GM12878 (cell line): ENCODE measurements around the gene EME2. TPM values are rescaled to one million over a fixed set of nuclear protein-coding genes. Genes with fewer than 3 reads are reported as not detected.

Experiments used
- ATAC-seq: fragments of 200-7000 bp; cut with Tn5 transposase; 3 replicates; pipeline ENCODE4 v1.9.1; 2020; ENCODE audit warnings: mild to moderate bottlenecking, moderate library complexity
- BruUV-seq: library from RNA; stranded (reverse); fragments of 400-500 nt; replicated peaks from 2 replicates; lab custom pipeline; 2021; lab: Mats Ljungman, UMichigan
- CTCF ChIA-PET: fragments of 300-600 bp; sonication (Branson Sonifier 250); formaldehyde crosslinking; extraction: SDS; loops from one replicate; lab custom pipeline; 2021; ENCODE audit warnings: inconsistent platforms; lab: Yijun Ruan, JAX
- POLR2A ChIA-PET: fragments of 350-600 bp; formaldehyde crosslinking; extraction: SDS; loops from one replicate; lab custom pipeline; 2021; ENCODE audit warnings: inconsistent platforms; lab: Charles Lee
- RAD21 ChIA-PET: fragments of 300-600 bp; sonication (Branson Sonifier 250); formaldehyde crosslinking; loops from one replicate; lab custom pipeline; 2023; ENCODE audit warnings: antibody characterized with exemption; ENCODE audit not compliant: unreplicated experiment; lab: Charles Lee
- SMC1A ChIA-PET: fragments of 300-600 bp; sonication (Branson Sonifier 250); formaldehyde crosslinking; loops from one replicate; lab custom pipeline; 2023; ENCODE audit not compliant: unreplicated experiment, uncharacterized antibody; lab: Charles Lee
- DNase-seq: peaks from one replicate; pipeline ENCODE4 v3.0.0-alpha.2; 2011; ENCODE audit warnings: low read depth, low spot score
- FAIRE-seq: peaks from 3 replicates; lab custom pipeline; 2011; peaks lifted over from hg19 to GRCh38; lab: Jason Lieb, UNC
- H2AFZ ChIP-seq: 2 replicates; pipeline ENCODE4 v1.6.0; 2011; ENCODE audit warnings: low read depth, low read length, control low read depth; ENCODE audit not compliant: control insufficient read depth
- H3K27ac ChIP-seq: 2 replicates; pipeline ENCODE4 v1.5.1; 2011; ENCODE audit warnings: control low read depth; ENCODE audit not compliant: control insufficient read depth, insufficient read depth
- H3K27me3 ChIP-seq, 2 experiments: replicated peaks in 1 of 2; 2 replicates each; pipeline versions ENCODE4 v1.6.0 to v1.6.1; 2011; ENCODE audit warnings: low read length in 1 of 2; ENCODE audit not compliant: control insufficient read depth in 2 of 2, insufficient read depth in 2 of 2
- H3K36me3 ChIP-seq, 2 experiments: 2 replicates each; pipeline ENCODE4 v1.5.1; 2011; ENCODE audit warnings: low read length in 1 of 2; ENCODE audit not compliant: control insufficient read depth in 2 of 2, insufficient read depth in 2 of 2
- H3K4me1 ChIP-seq: 2 replicates; pipeline ENCODE4 v1.6.1; 2011; ENCODE audit warnings: mild to moderate bottlenecking, low read length, moderate library complexity, mixed read lengths; ENCODE audit not compliant: control insufficient read depth, insufficient read depth
- H3K4me2 ChIP-seq: 2 replicates; pipeline ENCODE4 v1.6.0; 2011; ENCODE audit warnings: control low read depth; ENCODE audit not compliant: control insufficient read depth, insufficient read depth
- H3K4me3 ChIP-seq: fragments of 200-600 bp; sonication (generic); 2 replicates; pipeline ENCODE4 v1.5.1; 2016
- H3K79me2 ChIP-seq: 2 replicates; pipeline ENCODE4 v1.6.0; 2011; ENCODE audit warnings: low read length; ENCODE audit not compliant: control insufficient read depth, insufficient read depth
- H3K9ac ChIP-seq: 2 replicates; pipeline ENCODE4 v1.8.0; 2011; ENCODE audit warnings: low read length, control low read depth, mixed read lengths; ENCODE audit not compliant: control insufficient read depth, insufficient read depth
- H3K9me3 ChIP-seq: replicated peaks from 3 replicates; pipeline ENCODE4 v1.5.1; 2011; ENCODE audit warnings: mild to moderate bottlenecking, low read length; ENCODE audit not compliant: control insufficient read depth, insufficient read depth
- H4K20me1 ChIP-seq: 2 replicates; pipeline ENCODE4 v1.6.0; 2011; ENCODE audit not compliant: control insufficient read depth, insufficient read depth
- ATF7 ChIP-seq: fragments of 450-650 bp; IDR thresholded peaks from 2 replicates; pipeline ENCODE4 v1.6.1; 2016; ENCODE audit warnings: low read depth, mild to moderate bottlenecking
- BCL3 ChIP-seq: IDR thresholded peaks from 2 replicates; pipeline ENCODE4 v1.6.1; 2011; ENCODE audit warnings: borderline replicate concordance, low read depth, mild to moderate bottlenecking, moderate library complexity, low read length; ENCODE audit not compliant: insufficient read depth, poor library complexity, severe bottlenecking
- BMI1 ChIP-seq: fragments of 450-650 bp; IDR thresholded peaks from 2 replicates; pipeline ENCODE4 v1.6.1; 2016; ENCODE audit warnings: mild to moderate bottlenecking, moderate library complexity, borderline replicate concordance
- CBFB ChIP-seq: IDR thresholded peaks from 2 replicates; pipeline ENCODE4 v1.6.1; 2016; ENCODE audit warnings: antibody characterized with exemption, low read depth
- DPF2 ChIP-seq: fragments of 450-650 bp; IDR thresholded peaks from 2 replicates; pipeline ENCODE4 v1.6.1; 2017; ENCODE audit warnings: mild to moderate bottlenecking
- EGR1 ChIP-seq, 2 experiments: IDR thresholded peaks; 1 replicate in 1 of 2; 2 replicates in 1 of 2; pipeline ENCODE4 v1.6.1; 2011 to 2012; ENCODE audit warnings: low read depth in 2 of 2, low read length in 2 of 2, borderline replicate concordance in 1 of 2, mild to moderate bottlenecking in 1 of 2, moderate library complexity in 1 of 2
- EZH2 ChIP-seq: IDR thresholded peaks from 2 replicates; pipeline ENCODE4 v1.6.1; 2012; ENCODE audit warnings: low read depth, mild to moderate bottlenecking, control low read depth, inconsistent platforms, low read length, borderline replicate concordance; ENCODE audit not compliant: control insufficient read depth
- KDM1A ChIP-seq: fragments of 200-600 bp; sonication (generic); IDR thresholded peaks from 2 replicates; pipeline ENCODE4 v1.6.1; 2016; ENCODE audit warnings: borderline replicate concordance
- MYB ChIP-seq: fragments of 150-350 bp; IDR thresholded peaks from 2 replicates; pipeline ENCODE4 v1.6.1; 2014; ENCODE audit warnings: mild to moderate bottlenecking, low read depth, low read length, borderline replicate concordance
- NR2C1 ChIP-seq: fragments of 450-650 bp; IDR thresholded peaks from 2 replicates; pipeline ENCODE4 v1.6.1; 2017; ENCODE audit warnings: antibody characterized with exemption, mild to moderate bottlenecking, moderate library complexity
- PAX8 ChIP-seq: fragments of 450-650 bp; IDR thresholded peaks from 2 replicates; pipeline ENCODE4 v1.6.1; 2017; ENCODE audit warnings: mild to moderate bottlenecking, moderate library complexity
- SPI1 ChIP-seq: IDR thresholded peaks from 2 replicates; pipeline ENCODE4 v1.6.1; 2011; ENCODE audit warnings: low read depth, mild to moderate bottlenecking, low read length, moderate library complexity, borderline replicate concordance; ENCODE audit not compliant: insufficient read depth
- SREBF1 ChIP-seq: IDR thresholded peaks from 2 replicates; pipeline ENCODE4 v1.6.1; 2012; ENCODE audit warnings: mild to moderate bottlenecking, low read length
- STAT1 ChIP-seq: fragments of 450-650 bp; conservative IDR thresholded peaks from 2 replicates; pipeline ENCODE4 v1.6.1; 2014; ENCODE audit warnings: antibody characterized with exemption, mild to moderate bottlenecking
- SUZ12 ChIP-seq: fragments of 200-600 bp; sonication (generic); IDR thresholded peaks from one replicate; pipeline ENCODE4 v1.6.1; 2018; ENCODE audit warnings: antibody characterized with exemption, mild to moderate bottlenecking; ENCODE audit not compliant: unreplicated experiment
- USF2 ChIP-seq: IDR thresholded peaks from 2 replicates; pipeline ENCODE4 v1.6.1; 2011; ENCODE audit warnings: low read depth, low read length, improper control_type of control experiment, borderline replicate concordance
- ZZZ3 ChIP-seq: IDR thresholded peaks from 2 replicates; pipeline ENCODE4 v1.6.1; 2011; ENCODE audit warnings: low read depth; ENCODE audit not compliant: control insufficient read depth, insufficient read length
- WGBS: methylation state at CpG from one replicate; pipeline ENCODE4 v1.1.6; 2016; ENCODE audit warnings: low lambda C conversion rate; ENCODE audit not compliant: insufficient replicate concordance, insufficient coverage; ENCODE audit errors: missing lambda C conversion rate; 5-methylcytosine and 5-hydroxymethylcytosine counted together
- in situ Hi-C: fragments of 300-500 bp; cut with MboI; formaldehyde crosslinking; loops from 9 replicates; pipeline ENCODE4 v1.14.3; 2018; ENCODE audit warnings: mixed read lengths
- intact Hi-C: fragments of 100-400 bp; cut with micrococcal nuclease; formaldehyde crosslinking; loops from one replicate; pipeline ENCODE4 v1.14.2; 2022; ENCODE audit not compliant: unreplicated experiment
- polyA plus RNA-seq, 11 experiments: library from polyadenylated mRNA; depleted of rRNA in 4 of 11; unstranded in 6 of 11; stranded (reverse) in 5 of 11; fragments of >200 nt; fragmentation: Nextera tagmentation in 4 of 11; fragmentation: Illumina TruSeq in 1 of 11; extraction: Ambion mirVana in 4 of 11; extraction: Trizol in 1 of 11; gene quantifications; 1 replicate in 1 of 11; 2 replicates in 10 of 11; pipeline versions ENCODE4 v1.2.1 to v1.2.3, GENCODE V29; 2011 to 2016; ENCODE audit warnings: inconsistent platforms in 2 of 11, missing spikeins in 2 of 11, low read depth in 1 of 11
- total RNA-seq, 4 experiments: library from RNA; depleted of rRNA in 3 of 4; stranded (reverse); fragments of >200 nt in 3 of 4; fragmentation: Illumina TruSeq in 1 of 4; extraction: Trizol in 1 of 4; gene quantifications; 2 replicates each; pipeline versions ENCODE4 v1.2.1 to v1.2.3, GENCODE V29; 2013 to 2021
- TF ChIP-seq, protein P1 (sequence below): fragments of 450-650 bp; IDR thresholded peaks from 2 replicates; pipeline ENCODE4 v1.6.1; 2014; ENCODE audit warnings: mild to moderate bottlenecking
- TF ChIP-seq, protein P2 (sequence below): IDR thresholded peaks from 2 replicates; pipeline ENCODE4 v1.6.1; 2012; ENCODE audit warnings: low read depth, low read length, improper control_type of control experiment

EME2 gene
- total and polyA plus RNA-seq, 10 of the 15 experiments (the other 5 are each of a cell fraction or from before 2014, with no cell fraction given), result 0.29 to 16.9 (median 4.1) TPM

- no peak overlapping the region for H2AFZ ChIP-seq
- POLR2A ChIA-PET, result no interaction called here
- H3K4me3 ChIP-seq, result no peak overlapping the region
- intact Hi-C loops, result no loop called here
- in situ Hi-C loops, result no loop called here
- H3K27me3 ChIP-seq, result no peaks in the 10 kb centered on the region
- H3K9me3 ChIP-seq, result no peaks in the 10 kb centered on the region
- H3K27ac ChIP-seq, result no peak overlapping the region
- no peak overlapping the region for H3K4me2 ChIP-seq
- FAIRE-seq (no peak), ATAC-seq (no peak), DNase-seq (no peak)
- 90% methylated on average over 17 of the region's 17 CpGs for WGBS
- H3K36me3 ChIP-seq, result no peaks in the 10 kb centered on the region; a peak in 2 of 4 replicates
- TF ChIP-seq SREBF1 (no peak), EZH2 (no peak), SPI1 (no peak), CBFB (no peak), BCL3 (no peak), SUZ12 (no peak), MYB (no peak), KDM1A (no peak), NR2C1 (no peak), DPF2 (no peak), PAX8 (no peak), EGR1 (IDR thresholded peaks at IDR 0.05; ENCODE audit: borderline replicate concordance in 1 of 2, low read depth in 2 of 2, low read length in 2 of 2) (no peak), BMI1 (no peak), ZZZ3 (no peak), USF2 (no peak), STAT1 (no peak), ATF7 (no peak)
- TF ChIP-seq, protein P1, sequence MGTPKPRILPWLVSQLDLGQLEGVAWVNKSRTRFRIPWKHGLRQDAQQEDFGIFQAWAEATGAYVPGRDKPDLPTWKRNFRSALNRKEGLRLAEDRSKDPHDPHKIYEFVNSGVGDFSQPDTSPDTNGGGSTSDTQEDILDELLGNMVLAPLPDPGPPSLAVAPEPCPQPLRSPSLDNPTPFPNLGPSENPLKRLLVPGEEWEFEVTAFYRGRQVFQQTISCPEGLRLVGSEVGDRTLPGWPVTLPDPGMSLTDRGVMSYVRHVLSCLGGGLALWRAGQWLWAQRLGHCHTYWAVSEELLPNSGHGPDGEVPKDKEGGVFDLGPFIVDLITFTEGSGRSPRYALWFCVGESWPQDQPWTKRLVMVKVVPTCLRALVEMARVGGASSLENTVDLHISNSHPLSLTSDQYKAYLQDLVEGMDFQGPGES, result no peak
- TF ChIP-seq, protein P2, sequence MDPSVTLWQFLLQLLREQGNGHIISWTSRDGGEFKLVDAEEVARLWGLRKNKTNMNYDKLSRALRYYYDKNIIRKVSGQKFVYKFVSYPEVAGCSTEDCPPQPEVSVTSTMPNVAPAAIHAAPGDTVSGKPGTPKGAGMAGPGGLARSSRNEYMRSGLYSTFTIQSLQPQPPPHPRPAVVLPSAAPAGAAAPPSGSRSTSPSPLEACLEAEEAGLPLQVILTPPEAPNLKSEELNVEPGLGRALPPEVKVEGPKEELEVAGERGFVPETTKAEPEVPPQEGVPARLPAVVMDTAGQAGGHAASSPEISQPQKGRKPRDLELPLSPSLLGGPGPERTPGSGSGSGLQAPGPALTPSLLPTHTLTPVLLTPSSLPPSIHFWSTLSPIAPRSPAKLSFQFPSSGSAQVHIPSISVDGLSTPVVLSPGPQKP, result no peak
- RAD21 ChIA-PET, result no interaction called here
- H3K9ac ChIP-seq, result no peak overlapping the region
- no TSS peak for BruUV-seq
- SMC1A ChIA-PET, result no interaction called here
- CTCF ChIA-PET, result no interaction called here
- H4K20me1 ChIP-seq, result no peaks in the 10 kb centered on the region
- no peaks in the 10 kb centered on the region for H3K4me1 ChIP-seq
- H3K79me2 ChIP-seq, result no peaks in the 10 kb centered on the region
Measured at GRCh38 chr16:1817716-1818115, 45.1 kb downstream of the EME2 start.
